GM12878 (cell line): ENCODE data around the gene SP3. TPM values are rescaled to one million over a fixed set of nuclear protein-coding genes. Genes with fewer than 3 reads are reported as not detected.

Experiments
- ASH2L ChIP-seq: fragments of 300-600, 200-600 bp; sonication (generic); IDR thresholded peaks from 2 replicates; pipeline ENCODE4 v1.6.1; 2017; ENCODE audit warnings: low read depth, mild to moderate bottlenecking, borderline replicate concordance
- ATF2 ChIP-seq: IDR thresholded peaks from 2 replicates; pipeline ENCODE4 v1.6.1; 2012; ENCODE audit warnings: low read length, inconsistent platforms
- BACH1 ChIP-seq: fragments of 450-650 bp; IDR thresholded peaks from 2 replicates; pipeline ENCODE4 v1.6.1; 2017; ENCODE audit warnings: mild to moderate bottlenecking, borderline replicate concordance
- CTCF ChIP-seq, 3 experiments: IDR thresholded peaks in 2 of 3; conservative IDR thresholded peaks in 1 of 3; 2 replicates each; pipeline ENCODE4 v1.5.1; 2011; ENCODE audit warnings: low read depth in 3 of 3, low read length in 3 of 3, mild to moderate bottlenecking in 3 of 3, control low read depth in 2 of 3, moderate library complexity in 2 of 3, inconsistent platforms in 1 of 3, mixed read lengths in 1 of 3; ENCODE audit not compliant: control insufficient read depth in 2 of 3, insufficient read depth in 1 of 3; ENCODE audit errors: extremely low read depth in 1 of 3
- EGR1 ChIP-seq, 2 experiments: IDR thresholded peaks; 1 replicate in 1 of 2; 2 replicates in 1 of 2; pipeline ENCODE4 v1.6.1; 2011 to 2012; ENCODE audit warnings: low read depth in 2 of 2, low read length in 2 of 2, borderline replicate concordance in 1 of 2, mild to moderate bottlenecking in 1 of 2, moderate library complexity in 1 of 2
- EP300 ChIP-seq, 2 experiments: fragments of 150-350 bp in 1 of 2; IDR thresholded peaks; 2 replicates each; pipeline ENCODE4 v1.6.1; 2011 to 2012; ENCODE audit warnings: low read depth in 2 of 2, low read length in 2 of 2, borderline replicate concordance in 1 of 2, improper control_type of control experiment in 1 of 2, inconsistent platforms in 1 of 2; ENCODE audit not compliant: control insufficient read depth in 1 of 2
- GABPA ChIP-seq: IDR thresholded peaks from 2 replicates; pipeline ENCODE4 v1.6.1; 2014; ENCODE audit warnings: antibody characterized with exemption, low read depth, mild to moderate bottlenecking, inconsistent platforms
- GATAD2B ChIP-seq: fragments of 450-650 bp; conservative IDR thresholded peaks from 2 replicates; pipeline ENCODE4 v1.6.1; 2017; ENCODE audit warnings: low read depth, mild to moderate bottlenecking, moderate library complexity
- JUND ChIP-seq: IDR thresholded peaks from 2 replicates; pipeline ENCODE4 v1.6.1; 2012; ENCODE audit warnings: low read depth, mild to moderate bottlenecking, low read length, improper control_type of control experiment, moderate library complexity
- MAX ChIP-seq: IDR thresholded peaks from 2 replicates; pipeline ENCODE4 v1.6.1; 2012; ENCODE audit warnings: low read depth, low read length, improper control_type of control experiment
- MXI1 ChIP-seq: fragments of 150-350 bp; IDR thresholded peaks from 2 replicates; pipeline ENCODE4 v1.6.1; 2011; ENCODE audit warnings: low read depth, mild to moderate bottlenecking, inconsistent platforms, low read length, improper control_type of control experiment
- POU2F2 ChIP-seq: IDR thresholded peaks from 3 replicates; pipeline ENCODE4 v1.6.1; 2011; ENCODE audit warnings: low read depth, mild to moderate bottlenecking, low read length, borderline replicate concordance
- RELA ChIP-seq: fragments of 450-650 bp; IDR thresholded peaks from 2 replicates; pipeline ENCODE4 v1.8.0; 2014; ENCODE audit warnings: borderline replicate concordance; ENCODE audit not compliant: partially characterized antibody
- RELB ChIP-seq: fragments of 450-650 bp; IDR thresholded peaks from 2 replicates; pipeline ENCODE4 v1.6.1; 2017; ENCODE audit warnings: low read depth, mild to moderate bottlenecking, moderate library complexity
- ZBTB33 ChIP-seq: fragments of 450-650 bp; IDR thresholded peaks from 2 replicates; pipeline ENCODE4 v1.6.1; 2017; ENCODE audit warnings: mild to moderate bottlenecking
- ZSCAN29 ChIP-seq: fragments of 450-650 bp; IDR thresholded peaks from 2 replicates; pipeline ENCODE4 v1.6.1; 2017; ENCODE audit warnings: mild to moderate bottlenecking, moderate library complexity
- polyA plus RNA-seq, 11 experiments: library from polyadenylated mRNA; depleted of rRNA in 4 of 11; unstranded in 6 of 11; stranded (reverse) in 5 of 11; fragments of >200 nt; fragmentation: Nextera tagmentation in 4 of 11; fragmentation: Illumina TruSeq in 1 of 11; extraction: Ambion mirVana in 4 of 11; extraction: Trizol in 1 of 11; gene quantifications; 1 replicate in 1 of 11; 2 replicates in 10 of 11; pipeline versions ENCODE4 v1.2.1 to v1.2.3, GENCODE V29; 2011 to 2016; ENCODE audit warnings: inconsistent platforms in 2 of 11, missing spikeins in 2 of 11, low read depth in 1 of 11
- total RNA-seq, 4 experiments: library from RNA; depleted of rRNA in 3 of 4; stranded (reverse); fragments of >200 nt in 3 of 4; fragmentation: Illumina TruSeq in 1 of 4; extraction: Trizol in 1 of 4; gene quantifications; 2 replicates each; pipeline versions ENCODE4 v1.2.1 to v1.2.3, GENCODE V29; 2013 to 2021

The SP3 gene
- total and polyA plus RNA-seq, 10 of the 15 experiments (the other 5 are each of a cell fraction or from before 2014, with no cell fraction given), result 9.9 to 87.6 (median 52.4) TPM

- TF ChIP-seq EP300 (IDR thresholded peaks at IDR 0.05; ENCODE audit: borderline replicate concordance in 1 of 2, control insufficient read depth in 1 of 2, low read depth in 2 of 2, low read length in 2 of 2), result no peak
- TF ChIP-seq POU2F2, result no peak
- TF ChIP-seq RELA, result no peak
- TF ChIP-seq MAX, result no peak
- TF ChIP-seq JUND, result no peak
- TF ChIP-seq ZBTB33, result no peak
- peak; percentile 50; the same call in 1 of the 2 replicates for TF ChIP-seq ZSCAN29
- TF ChIP-seq CTCF (IDR thresholded peaks at IDR 0.05 in 2 of 3, conservative IDR thresholded peaks at IDR 0.05 in 1 of 3; ENCODE audit: control insufficient read depth in 2 of 3, extremely low read depth in 1 of 3, insufficient read depth in 1 of 3, low read depth in 3 of 3, low read length in 3 of 3), result peak in 2 of 3 experiments; percentile 18 to 30; a peak in 1 of 6 replicates
- no peak for TF ChIP-seq GABPA
- TF ChIP-seq BACH1, result no peak
- 0 out of 2 replicates have a peak, but pooled peaks have one; percentile 37 for TF ChIP-seq ASH2L
- no peak for TF ChIP-seq RELB
- TF ChIP-seq MXI1, result no peak; the same call in 1 of the 2 replicates
- TF ChIP-seq ATF2, result no peak
- peak in 1 of 2 experiments; percentile 56; a peak in 1 of 3 replicates for TF ChIP-seq EGR1 (IDR thresholded peaks at IDR 0.05; ENCODE audit: borderline replicate concordance in 1 of 2, low read depth in 2 of 2, low read length in 2 of 2)
- no peak for TF ChIP-seq GATAD2B
- TF ChIP-seq, all 136 proteins: peak for 7
Observed at GRCh38 chr2:173963323-173963816, 1.8 kb downstream of the SP3 start (continued).
